K562 (cell line): ENCODE data around the gene CRYAB. TPM values are rescaled to one million over a fixed set of nuclear protein-coding genes. Genes with fewer than 3 reads are reported as not detected.

ENCODE experiments used
- CTBP1 ChIP-seq: fragments of 450-650 bp; IDR thresholded peaks from 2 replicates; pipeline ENCODE4 v1.6.1; 2016; ENCODE audit warnings: borderline replicate concordance
- FOSL1 ChIP-seq: fragments of 200-800 bp; sonication (Bioruptor generic); conservative IDR thresholded peaks from 2 replicates; pipeline ENCODE4 v1.6.1; 2016; ENCODE audit warnings: missing genetic modification characterization, missing compliant biosample characterization
- HMBOX1 ChIP-seq: sonication (generic); IDR thresholded peaks from 2 replicates; pipeline ENCODE4 v1.6.1; 2016
- JUN ChIP-seq, 2 experiments: sonication (generic) in 1 of 2; formaldehyde crosslinking in 1 of 2; IDR thresholded peaks; 2 replicates each; pipeline versions ENCODE4 v1.6.1 to v1.8.0; 2012 to 2022; ENCODE audit warnings: borderline replicate concordance in 2 of 2, mild to moderate bottlenecking in 2 of 2, improper control_type of control experiment in 1 of 2, low read depth in 1 of 2, low read length in 1 of 2, missing genetic modification reagents in 1 of 2
- MTA3 ChIP-seq: fragments of 450-650 bp; formaldehyde crosslinking; IDR thresholded peaks from 2 replicates; pipeline ENCODE4 v1.6.1; 2017; ENCODE audit warnings: mild to moderate bottlenecking, borderline replicate concordance
- NFE2 ChIP-seq: IDR thresholded peaks from 2 replicates; pipeline ENCODE4 v1.6.1; 2014; ENCODE audit warnings: antibody characterized with exemption, low read depth
- NRF1 ChIP-seq, 2 experiments: fragments of 450-650 bp; IDR thresholded peaks in 1 of 2; conservative IDR thresholded peaks in 1 of 2; 2 replicates each; pipeline ENCODE4 v1.6.1; 2014; ENCODE audit warnings: mild to moderate bottlenecking in 2 of 2
- RBBP5 ChIP-seq: fragments of 200-600 bp; sonication (generic); IDR thresholded peaks from 2 replicates; pipeline ENCODE4 v1.6.1; 2012; ENCODE audit warnings: borderline replicate concordance, mild to moderate bottlenecking, low read length, control low read depth, inconsistent platforms; ENCODE audit not compliant: insufficient read depth, poor library complexity, severe bottlenecking
- SMARCA4 ChIP-seq: fragments of 450-650 bp; IDR thresholded peaks from 2 replicates; pipeline ENCODE4 v1.6.1; 2016
- UBTF ChIP-seq, 2 experiments: IDR thresholded peaks; 2 replicates each; pipeline ENCODE4 v1.6.1; 2012; ENCODE audit warnings: improper control_type of control experiment in 2 of 2, low read depth in 2 of 2, low read length in 2 of 2, borderline replicate concordance in 1 of 2
- ZC3H4 ChIP-seq: sonication (generic); formaldehyde crosslinking; IDR thresholded peaks from 2 replicates; pipeline ENCODE4 v1.9.0; 2021; ENCODE audit warnings: missing genetic modification reagents, borderline replicate concordance
- ZFP1 ChIP-seq: fragments of 450-650 bp; formaldehyde crosslinking; IDR thresholded peaks from 2 replicates; pipeline ENCODE4 v1.4.0; 2020; ENCODE audit warnings: mild to moderate bottlenecking, mixed read lengths
- polyA plus RNA-seq, 8 experiments: library from polyadenylated mRNA; depleted of rRNA in 4 of 8; stranded (reverse) in 5 of 8; unstranded in 3 of 8; fragments of >200 nt; fragmentation: Nextera tagmentation in 2 of 8; fragmentation: Illumina TruSeq in 1 of 8; extraction: Ambion mirVana in 2 of 8; extraction: Trizol in 1 of 8; gene quantifications; 2 replicates each; pipeline versions ENCODE4 v1.2.1 to v1.2.3, GENCODE V29; 2011 to 2014; ENCODE audit warnings: inconsistent platforms in 1 of 8, missing spikeins in 1 of 8
- total RNA-seq, 7 experiments: library from RNA; depleted of rRNA in 6 of 7; stranded (reverse); fragments of >200 nt in 6 of 7; fragmentation: Illumina TruSeq in 2 of 7; extraction: Trizol in 2 of 7; gene quantifications; 2 replicates each; pipeline versions ENCODE4 v1.2.1 to v1.2.3, GENCODE V29; 2011 to 2021; ENCODE audit warnings: low replicate concordance in 1 of 7

CRYAB gene
- total and polyA plus RNA-seq, 9 of the 15 experiments (the other 6 are each of a cell fraction or from before 2014, with no cell fraction given) = 0.83 to 7.5 (median 3.6) TPM

DNA sequence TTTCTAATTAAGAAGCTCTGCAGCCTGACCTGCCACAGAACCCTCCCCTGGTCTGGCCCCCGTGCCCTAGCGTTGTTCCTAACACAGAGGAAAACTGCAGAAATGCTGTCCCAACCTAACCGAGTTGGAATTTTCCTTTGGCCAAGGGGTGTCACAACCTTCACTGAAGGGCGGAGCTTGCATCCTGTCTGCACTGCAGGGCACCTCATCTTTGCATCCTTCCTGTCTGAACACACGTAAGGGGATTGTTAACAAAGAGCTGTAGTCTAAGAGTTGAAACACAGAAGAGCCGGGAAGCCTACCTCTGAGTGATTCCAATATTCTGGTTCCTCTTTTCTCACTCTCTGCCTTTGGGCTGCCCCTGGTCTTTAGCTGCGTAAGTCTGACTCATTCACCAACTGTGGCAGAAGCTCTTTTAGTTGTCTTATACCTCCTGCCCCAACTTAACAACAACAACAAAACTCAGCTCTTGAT is 27.2 kb upstream of the CRYAB start (continued):
- 0 out of 4 replicates have a peak, but pooled peaks of 1 of the 2 experiments have one; percentile 62 for TF ChIP-seq UBTF (IDR thresholded peaks at IDR 0.05; ENCODE audit: borderline replicate concordance in 1 of 2, low read depth in 2 of 2, low read length in 2 of 2)
- no peak for TF ChIP-seq ZC3H4 (CRISPR knock-in tag)
- TF ChIP-seq RBBP5 = peak; percentile 36
- TF ChIP-seq NRF1 (conservative IDR thresholded peaks at IDR 0.05 in 1 of 2, IDR thresholded peaks at IDR 0.05 in 1 of 2) = peak; percentile 46 to 62; a peak in 3 of 4 replicates
- peak; percentile 90 for TF ChIP-seq FOSL1 (tag)
- TF ChIP-seq MTA3 = 0 out of 2 replicates have a peak, but pooled peaks have one; percentile 20
- peak; percentile 51; the same call in 1 of the 2 replicates for TF ChIP-seq SMARCA4
- peak; percentile 60; the same call in 1 of the 2 replicates for TF ChIP-seq JUN (IDR thresholded peaks at IDR 0.05; ENCODE audit: borderline replicate concordance, low read depth, low read length)
- no peak for TF ChIP-seq JUN (CRISPR knock-in tag; IDR thresholded peaks at IDR 0.05; ENCODE audit: borderline replicate concordance)
- TF ChIP-seq HMBOX1 = peak; percentile 48; the same call in 1 of the 2 replicates
- peak; percentile 49; the same call in 1 of the 2 replicates for TF ChIP-seq NFE2
- TF ChIP-seq ZFP1 (CRISPR knock-in tag) = no peak
- TF ChIP-seq CTBP1 = peak; percentile 55
